ENCODE measurements around the gene ZFYVE9.
"Not testable (repeated sequence)": the region's sequence is repeated elsewhere in the genome, so short reads cannot be mapped to it uniquely, and the experiment has no call there.

Gene ZFYVE9

GRCh38 chr1:52150946-52151345, 9.1 kb downstream of the ZFYVE9 start:
- no peak for DNase-seq (ENCODE audit: low read depth in 2 of 2)

GRCh38 chr1:52152572-52152971, 10.7 kb downstream of the ZFYVE9 start:
- DNase-seq (ENCODE audit: low read depth in 2 of 2): no peak

- no peak for DNase-seq (ENCODE audit: low read depth in 2 of 2)
These were observed 11.1 kb downstream of the ZFYVE9 start for GRCh38 chr1:52153010-52153409.

- no peak for DNase-seq (ENCODE audit: low read depth in 2 of 2)
These were observed 12.0 kb downstream of the ZFYVE9 start for GRCh38 chr1:52153898-52154297.

- DNase-seq (ENCODE audit: low read depth in 2 of 2): no peak
These were observed 14.6 kb downstream of the ZFYVE9 start for GRCh38 chr1:52156460-52156859.

GRCh38 chr1:52157582-52157981, 15.7 kb downstream of the ZFYVE9 start:
- DNase-seq (ENCODE audit: low read depth in 2 of 2): no peak

- no peak for DNase-seq (ENCODE audit: low read depth in 2 of 2)
These were observed 16.3 kb downstream of the ZFYVE9 start for GRCh38 chr1:52158218-52158617.

GRCh38 chr1:52159033-52159789, 17.3 kb downstream of the ZFYVE9 start:
- no peak for DNase-seq (ENCODE audit: low read depth in 2 of 2)

GRCh38 chr1:52162947-52163346, 21.1 kb downstream of the ZFYVE9 start:
- DNase-seq (ENCODE audit: low read depth in 2 of 2): no peak

- no peak for DNase-seq (ENCODE audit: low read depth in 2 of 2)
These were observed 22.7 kb downstream of the ZFYVE9 start for GRCh38 chr1:52164604-52165003.

- no peak for DNase-seq (ENCODE audit: low read depth in 2 of 2)
These were observed 25.3 kb downstream of the ZFYVE9 start for GRCh38 chr1:52166996-52167753.

- no peak for DNase-seq (ENCODE audit: low read depth in 2 of 2)
These were observed 26.6 kb downstream of the ZFYVE9 start for GRCh38 chr1:52168373-52169080.

GRCh38 chr1:52171149-52171548, 29.3 kb downstream of the ZFYVE9 start:
- not testable (repeated sequence) for DNase-seq (ENCODE audit: low read depth in 2 of 2)

GRCh38 chr1:52179073-52179472, 37.2 kb downstream of the ZFYVE9 start:
- DNase-seq (ENCODE audit: low read depth in 2 of 2): no peak

GRCh38 chr1:52180176-52180575, 38.3 kb downstream of the ZFYVE9 start:
- DNase-seq (ENCODE audit: low read depth in 2 of 2): no peak

- DNase-seq (ENCODE audit: low read depth in 2 of 2): not testable (repeated sequence)
These were observed 39.9 kb downstream of the ZFYVE9 start for GRCh38 chr1:52181759-52182158.

GRCh38 chr1:52182328-52182727, 40.4 kb downstream of the ZFYVE9 start:
- DNase-seq (ENCODE audit: low read depth in 2 of 2): not testable (repeated sequence)

GRCh38 chr1:52182874-52183400, 41.0 kb downstream of the ZFYVE9 start:
- no peak for DNase-seq (ENCODE audit: low read depth in 2 of 2)

GRCh38 chr1:52186449-52186848, 44.6 kb downstream of the ZFYVE9 start:
- DNase-seq (ENCODE audit: low read depth in 2 of 2): no peak

GRCh38 chr1:52189898-52190480, 48.1 kb downstream of the ZFYVE9 start:
- DNase-seq (ENCODE audit: low read depth in 2 of 2): no peak

- no peak for DNase-seq (ENCODE audit: low read depth in 2 of 2)
These were observed 48.8 kb downstream of the ZFYVE9 start for GRCh38 chr1:52190500-52191252.

Data from stimulated activated CD8-positive, alpha-beta memory T cell treated with anti-CD3 and anti-CD28 coated beads, Interleukin-15, amount 100 ng/mL, for 4 hours (primary cell).